K562 (cell line): ENCODE results near the gene RERE. TPM values are rescaled to one million over a fixed set of nuclear protein-coding genes. Genes with fewer than 3 reads are reported as not detected.

Source experiments
- ATAC-seq: fragments of 200-7000 bp; cut with Tn5 transposase; 3 replicates; pipeline ENCODE4 v1.9.1; 2020; ENCODE audit warnings: moderate library complexity
- BruUV-seq: library from RNA; stranded (reverse); fragments of 400-500 nt; replicated peaks from 2 replicates; lab custom pipeline; 2021; lab: Mats Ljungman, UMichigan
- CTCF ChIA-PET: fragments of 300-600 bp; formaldehyde crosslinking; extraction: SDS; loops from one replicate; lab custom pipeline; 2021; ENCODE audit warnings: low intra/inter-chr PET ratio; lab: Yijun Ruan, JAX
- POLR2A ChIA-PET: fragments of 300-600, 350-650 bp; sonication (Branson Sonifier 250); formaldehyde crosslinking; extraction: SDS; loops from one replicate; lab custom pipeline; 2021; ENCODE audit warnings: antibody characterized with exemption, inconsistent platforms; lab: Yijun Ruan, JAX
- DNase-seq, 4 experiments: peaks; one replicate each; pipeline versions ENCODE4 v3.0.0 to v3.0.0-alpha.2; 2011 to 2018; ENCODE audit warnings: low spot score in 3 of 4, mixed read lengths in 3 of 4; ENCODE audit errors: extremely low read depth in 1 of 4
- FAIRE-seq: peaks from 2 replicates; lab custom pipeline; 2011; peaks lifted over from hg19 to GRCh38; lab: Jason Lieb, UNC
- H2AFZ ChIP-seq: 2 replicates; pipeline ENCODE4 v1.6.0; 2011; ENCODE audit warnings: low read depth, low read length, control low read depth, inconsistent platforms
- H3K27ac ChIP-seq: fragments of 200-600 bp; 3 replicates; pipeline ENCODE4 v1.8.0; 2011; ENCODE audit warnings: low read depth, mild to moderate bottlenecking, control low read depth, inconsistent platforms, low read length, moderate library complexity, mixed read lengths; ENCODE audit errors: extremely low read depth
- H3K27me3 ChIP-seq, 2 experiments: fragments of 300-600 bp in 1 of 2; 2 replicates in 1 of 2; 3 replicates in 1 of 2; pipeline versions ENCODE4 v1.6.0 to v1.8.0; 2011; ENCODE audit warnings: inconsistent platforms in 2 of 2, low read length in 2 of 2, mild to moderate bottlenecking in 1 of 2, mixed read lengths in 1 of 2, moderate library complexity in 1 of 2; ENCODE audit not compliant: control insufficient read depth in 2 of 2, insufficient read depth in 2 of 2
- H3K36me3 ChIP-seq: fragments of 300-600 bp; 3 replicates; pipeline ENCODE4 v1.8.0; 2011; ENCODE audit warnings: mild to moderate bottlenecking, low read length, inconsistent platforms; ENCODE audit not compliant: control insufficient read depth, insufficient read depth
- H3K4me1 ChIP-seq, 2 experiments: fragments of 200-600 bp in 1 of 2; replicated peaks in 1 of 2; 2 replicates in 1 of 2; 3 replicates in 1 of 2; pipeline versions ENCODE4 v1.5.1 to v1.8.0; 2011; ENCODE audit warnings: inconsistent platforms in 2 of 2, low read length in 2 of 2, mild to moderate bottlenecking in 1 of 2, mixed read lengths in 1 of 2, moderate library complexity in 1 of 2; ENCODE audit not compliant: control insufficient read depth in 2 of 2, insufficient read depth in 2 of 2
- H3K4me2 ChIP-seq: 2 replicates; pipeline ENCODE4 v1.6.1; 2011; ENCODE audit warnings: low read length, control low read depth, inconsistent platforms, mixed read lengths; ENCODE audit not compliant: insufficient read depth
- H3K4me3 ChIP-seq: fragments of 200-600 bp; sonication (generic), shearing (Covaris generic); 2 replicates; pipeline ENCODE4 v1.5.1; 2016; ENCODE audit warnings: control low read depth, inconsistent platforms
- H3K79me2 ChIP-seq: fragments of 200-600 bp; 3 replicates; pipeline ENCODE4 v1.8.0; 2011; ENCODE audit warnings: low read length, inconsistent platforms; ENCODE audit not compliant: control insufficient read depth, insufficient read depth
- H3K9ac ChIP-seq, 2 experiments: 2 replicates each; pipeline versions ENCODE4 v1.6.0 to v1.6.1; 2011; ENCODE audit warnings: low read depth in 2 of 2, low read length in 2 of 2, control low read depth in 1 of 2, inconsistent platforms in 1 of 2, mild to moderate bottlenecking in 1 of 2, mixed read lengths in 1 of 2; ENCODE audit not compliant: insufficient read depth in 1 of 2
- H3K9me1 ChIP-seq: one replicate; pipeline ENCODE4 v1.6.0; 2011; ENCODE audit warnings: inconsistent platforms, mild to moderate bottlenecking, low read length, moderate library complexity; ENCODE audit not compliant: control insufficient read depth, insufficient read depth
- H3K9me3 ChIP-seq: replicated peaks from 2 replicates; pipeline ENCODE4 v1.5.1; 2011; ENCODE audit warnings: low read depth, low read length, inconsistent platforms; ENCODE audit not compliant: control insufficient read depth, insufficient read depth
- H4K20me1 ChIP-seq: replicated peaks from 2 replicates; pipeline ENCODE4 v1.6.1; 2011; ENCODE audit warnings: low read length, inconsistent platforms, mixed read lengths; ENCODE audit not compliant: control insufficient read depth, insufficient read depth
- BCOR ChIP-seq: fragments of 450-650 bp; IDR thresholded peaks from 2 replicates; pipeline ENCODE4 v1.6.1; 2016
- CBFB ChIP-seq: sonication (generic); formaldehyde crosslinking; IDR thresholded peaks from 2 replicates; pipeline ENCODE4 v1.4.0; 2020; ENCODE audit warnings: mild to moderate bottlenecking, missing genetic modification reagents
- CHD1 ChIP-seq: fragments of 200-600 bp; sonication (generic); IDR thresholded peaks from one replicate; pipeline ENCODE4 v1.6.1; 2012; ENCODE audit warnings: mild to moderate bottlenecking, moderate library complexity, low read length, inconsistent platforms
- CHD4 ChIP-seq: fragments of 200-600 bp; sonication (generic); IDR thresholded peaks from 3 replicates; pipeline ENCODE4 v1.6.1; 2012; ENCODE audit warnings: low read depth, mild to moderate bottlenecking, mixed read lengths, low read length, inconsistent platforms; ENCODE audit not compliant: insufficient read depth, insufficient replicate concordance, poor library complexity, severe bottlenecking
- EP300 ChIP-seq: IDR thresholded peaks from 2 replicates; pipeline ENCODE4 v1.6.1; 2012; ENCODE audit warnings: low read length, improper control_type of control experiment
- MECOM ChIP-seq: fragments of 250-450 bp; sonication (Bioruptor Pico); IDR thresholded peaks from 2 replicates; pipeline ENCODE4 v1.8.0; 2022; ENCODE audit warnings: inconsistent platforms
- NFE2L1 ChIP-seq: fragments of 450-650 bp; IDR thresholded peaks from 2 replicates; pipeline ENCODE4 v1.6.1; 2016; ENCODE audit warnings: missing genetic modification characterization, low read depth, mild to moderate bottlenecking, missing compliant biosample characterization, moderate library complexity, borderline replicate concordance
- NR3C1 ChIP-seq: sonication (generic); formaldehyde crosslinking; IDR thresholded peaks from 2 replicates; pipeline ENCODE4 v1.8.1; 2022; ENCODE audit warnings: missing genetic modification reagents
- POLR2H ChIP-seq: IDR thresholded peaks from 2 replicates; pipeline ENCODE4 v1.6.1; 2016; ENCODE audit warnings: missing genetic modification characterization, low read depth, mild to moderate bottlenecking, control low read depth, missing compliant biosample characterization, moderate library complexity
- ZNF274 ChIP-seq: IDR thresholded peaks from 2 replicates; pipeline ENCODE4 v1.6.1; 2011; ENCODE audit warnings: low read depth, mild to moderate bottlenecking, low read length, moderate library complexity, borderline replicate concordance
- ZNF511 ChIP-seq: sonication (generic); formaldehyde crosslinking; IDR thresholded peaks from 2 replicates; pipeline ENCODE4 v1.8.0; 2022; ENCODE audit warnings: mild to moderate bottlenecking, missing genetic modification reagents
- WGBS: fragments of 100-300 bp; shearing (Covaris generic); methylation state at CpG from one replicate; pipeline ENCODE4 v1.1.6; 2016; ENCODE audit warnings: low coverage, mixed read lengths; ENCODE audit not compliant: insufficient coverage; ENCODE audit errors: missing lambda C conversion rate; 5-methylcytosine and 5-hydroxymethylcytosine counted together
- in situ Hi-C: fragments of 300-500 bp; cut with MboI; formaldehyde crosslinking; loops from 4 replicates; pipeline ENCODE4 v1.15.0; 2018; ENCODE audit warnings: inconsistent platforms, mixed read lengths
- intact Hi-C: fragments of 100-400 bp; cut with micrococcal nuclease; formaldehyde crosslinking; loops from 2 replicates; pipeline ENCODE4 v1.14.2; 2022
- polyA plus RNA-seq, 8 experiments: library from polyadenylated mRNA; depleted of rRNA in 4 of 8; stranded (reverse) in 5 of 8; unstranded in 3 of 8; fragments of >200 nt; fragmentation: Nextera tagmentation in 2 of 8; fragmentation: Illumina TruSeq in 1 of 8; extraction: Ambion mirVana in 2 of 8; extraction: Trizol in 1 of 8; gene quantifications; 2 replicates each; pipeline versions ENCODE4 v1.2.1 to v1.2.3, GENCODE V29; 2011 to 2014; ENCODE audit warnings: inconsistent platforms in 1 of 8, missing spikeins in 1 of 8
- total RNA-seq, 7 experiments: library from RNA; depleted of rRNA in 6 of 7; stranded (reverse); fragments of >200 nt in 6 of 7; fragmentation: Illumina TruSeq in 2 of 7; extraction: Trizol in 2 of 7; gene quantifications; 2 replicates each; pipeline versions ENCODE4 v1.2.1 to v1.2.3, GENCODE V29; 2011 to 2021; ENCODE audit warnings: low replicate concordance in 1 of 7

RERE gene
- total and polyA plus RNA-seq, 9 of the 15 experiments (the other 6 are each of a cell fraction or from before 2014, with no cell fraction given): 3.0 to 51.5 (median 13.4) TPM

DNA sequence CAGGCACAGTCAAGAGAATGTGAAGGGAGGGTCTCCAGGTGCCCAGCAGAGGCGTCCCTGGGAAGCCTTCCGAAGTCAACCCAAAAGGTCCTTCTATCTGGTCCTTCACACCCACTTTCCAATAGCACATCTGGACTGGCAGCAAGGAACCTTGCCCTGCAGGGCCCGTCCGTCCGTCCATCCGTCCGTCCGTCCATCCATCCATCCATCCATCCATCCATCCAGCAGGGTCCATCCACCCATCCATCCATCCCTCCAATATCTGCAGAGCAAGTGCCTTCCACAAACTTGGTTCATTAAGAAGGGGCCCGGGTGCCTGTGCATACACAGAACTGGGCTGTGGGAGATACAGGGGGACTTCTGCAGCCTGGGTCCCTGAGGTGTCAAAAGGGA, 468.0 kb downstream of the RERE start:
- TF ChIP-seq MECOM (CRISPR knock-in tag) (no peak), POLR2H (no peak), NFE2L1 (no peak), CHD4 (no peak), ZNF511 (CRISPR knock-in tag) (0 out of 2 replicates have a peak, but pooled peaks have one; percentile 12), EP300 (no peak), CHD1 (no peak), BCOR (no peak), CBFB (CRISPR knock-in tag) (peak; percentile 48; the same call in 1 of the 2 replicates), NR3C1 (CRISPR knock-in tag) (no peak), ZNF274 (no peak)
- TF ChIP-seq, all 486 proteins: peak for 2
- Histone ChIP-seq H2AFZ (no peak overlapping the region), H3K27ac (no peak overlapping the region), H3K4me1 (peaks cover 0 to 24% of the 10 kb centered on the region in 2 experiments; a peak in 2 of 5 replicates), H3K36me3 (peaks cover 8% of the 10 kb centered on the region; the same call in 2 of the 3 replicates), H4K20me1 (peaks cover 34% of the 10 kb centered on the region), H3K9ac (no peak overlapping the region), H3K27me3 (peaks cover 17 to 41% of the 10 kb centered on the region in 2 experiments), H3K79me2 (no peaks in the 10 kb centered on the region), H3K9me3 (no peaks in the 10 kb centered on the region), H3K4me3 (no peak overlapping the region), H3K4me2 (no peak overlapping the region), H3K9me1 (peaks cover 3% of the 10 kb centered on the region)
- DNase-seq: no peak
- intact Hi-C loops (loop anchor here (1.0 to 5.0 kb wide), 4 partner anchors 318 to 682 kb away; no protein-coding TSS in a partner anchor), in situ Hi-C loops (no loop called here)
- POLR2A ChIA-PET: interaction anchor here (0.6 to 0.7 kb wide), 2 partner anchors 374 to 382 kb away, joined by 3 to 6 read pairs; no protein-coding TSS in a partner anchor
- CTCF ChIA-PET: interaction anchor here (0.5 to 5.0 kb wide), 10 partner anchors 35 to 682 kb away, joined by 3 to 35 read pairs (median 6); no protein-coding TSS in a partner anchor
- BruUV-seq: no TSS peak
- ATAC-seq: no peak
- WGBS: 13% methylated on average over 9 of the region's 9 CpGs
- FAIRE-seq: no peak
